Activated CD8-positive, alpha-beta T cell treated with anti-CD3 and anti-CD28 coated beads for 36 hours (primary cell): ENCODE data around the gene DYDC1. TPM values are rescaled to one million over a fixed set of nuclear protein-coding genes. Genes with fewer than 3 reads are reported as not detected.
"Not testable (repeated sequence)": the region's sequence is repeated elsewhere in the genome, so short reads cannot be mapped to it uniquely, and the experiment has no call there.

ENCODE experiments used
- ATAC-seq: fragments of 200-7000 bp; cut with Tn5 transposase; one replicate; pipeline ENCODE4 v1.10.0; 2021; ENCODE audit warnings: mild to moderate bottlenecking, moderate library complexity
- CTCF ChIA-PET: fragments of 350-600 bp; sonication (Branson Sonifier 250); formaldehyde crosslinking; loops from one replicate; lab custom pipeline; 2021; ENCODE audit warnings: antibody characterized with exemption; lab: Charles Lee
- POLR2A ChIA-PET: fragments of 350-600 bp; sonication (Branson Sonifier 250); formaldehyde crosslinking; loops from one replicate; lab custom pipeline; 2021; ENCODE audit warnings: antibody characterized with exemption; lab: Charles Lee
- DNase-seq: peaks from one replicate; pipeline ENCODE4 v3.0.0-alpha.2; 2020
- H3K27ac Mint-ChIP-seq: one replicate; pipeline ENCODE4 v1.8.0; 2021; ENCODE audit warnings: mild to moderate bottlenecking, mixed read lengths
- H3K27me3 Mint-ChIP-seq: one replicate; pipeline ENCODE4 v1.8.0; 2021; ENCODE audit warnings: mixed read lengths
- H3K36me3 Mint-ChIP-seq: one replicate; pipeline ENCODE4 v1.8.0; 2021; ENCODE audit warnings: low read depth, mixed read lengths
- H3K4me1 Mint-ChIP-seq: one replicate; pipeline ENCODE4 v1.8.0; 2021; ENCODE audit warnings: low read depth, mixed read lengths
- H3K4me3 Mint-ChIP-seq: one replicate; pipeline ENCODE4 v1.8.0; 2021; ENCODE audit warnings: mild to moderate bottlenecking, moderate library complexity, mixed read lengths
- H3K9me3 Mint-ChIP-seq: one replicate; pipeline ENCODE4 v1.8.0; 2021; ENCODE audit warnings: mixed read lengths
- intact Hi-C: fragments of 100-400 bp; cut with micrococcal nuclease; formaldehyde crosslinking; loops from one replicate; pipeline ENCODE4 v1.10.0; 2022
- total RNA-seq, 2 experiments: library from RNA; stranded (reverse); gene quantifications; one replicate each; pipeline ENCODE4 v1.2.3, GENCODE V29; 2021
- TF ChIP-seq, protein P1 (sequence below): fragments of 200-600 bp; IDR thresholded peaks from one replicate; pipeline ENCODE4 v1.8.0; 2022; ENCODE audit warnings: antibody characterized with exemption, mild to moderate bottlenecking

Gene DYDC1
- total RNA-seq, 2 experiments from 2014 or later, result not detected

GRCh38 chr10:80315391-80315790 lies 41.2 kb downstream of the DYDC1 start:
- no peak for ATAC-seq
- Mint-ChIP-seq H3K27me3 (no peaks in the 10 kb centered on the region), H3K9me3 (no peaks in the 10 kb centered on the region), H3K4me3 (no peak overlapping the region), H3K36me3 (no peaks in the 10 kb centered on the region), H3K27ac (no peak overlapping the region), H3K4me1 (peaks cover 4% of the 10 kb centered on the region)
- TF ChIP-seq, protein P1, sequence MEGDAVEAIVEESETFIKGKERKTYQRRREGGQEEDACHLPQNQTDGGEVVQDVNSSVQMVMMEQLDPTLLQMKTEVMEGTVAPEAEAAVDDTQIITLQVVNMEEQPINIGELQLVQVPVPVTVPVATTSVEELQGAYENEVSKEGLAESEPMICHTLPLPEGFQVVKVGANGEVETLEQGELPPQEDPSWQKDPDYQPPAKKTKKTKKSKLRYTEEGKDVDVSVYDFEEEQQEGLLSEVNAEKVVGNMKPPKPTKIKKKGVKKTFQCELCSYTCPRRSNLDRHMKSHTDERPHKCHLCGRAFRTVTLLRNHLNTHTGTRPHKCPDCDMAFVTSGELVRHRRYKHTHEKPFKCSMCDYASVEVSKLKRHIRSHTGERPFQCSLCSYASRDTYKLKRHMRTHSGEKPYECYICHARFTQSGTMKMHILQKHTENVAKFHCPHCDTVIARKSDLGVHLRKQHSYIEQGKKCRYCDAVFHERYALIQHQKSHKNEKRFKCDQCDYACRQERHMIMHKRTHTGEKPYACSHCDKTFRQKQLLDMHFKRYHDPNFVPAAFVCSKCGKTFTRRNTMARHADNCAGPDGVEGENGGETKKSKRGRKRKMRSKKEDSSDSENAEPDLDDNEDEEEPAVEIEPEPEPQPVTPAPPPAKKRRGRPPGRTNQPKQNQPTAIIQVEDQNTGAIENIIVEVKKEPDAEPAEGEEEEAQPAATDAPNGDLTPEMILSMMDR, result no peak
- POLR2A ChIA-PET, result no interaction called here
- intact Hi-C loops, result no loop called here
- DNase-seq, result no peak
- CTCF ChIA-PET, result no interaction called here

DNA sequence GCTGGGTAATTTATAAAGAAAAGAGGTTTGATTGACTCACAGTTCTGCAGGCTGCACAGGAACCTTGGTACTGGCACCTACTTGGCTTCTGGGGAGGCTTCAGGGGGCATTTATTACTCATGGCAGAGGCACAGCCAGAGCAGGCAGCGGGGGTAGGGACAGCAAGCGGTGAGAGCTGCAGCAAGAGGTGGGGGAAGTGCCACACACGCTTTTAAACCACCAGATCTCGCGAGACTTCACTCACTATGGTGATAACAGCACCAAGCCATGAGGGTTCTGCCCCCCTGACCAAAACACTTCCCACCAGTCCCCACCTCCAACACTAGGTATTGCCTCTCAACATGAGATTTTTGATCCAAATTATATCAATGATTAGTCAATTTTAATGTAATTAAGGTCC lies 43.0 kb downstream of the DYDC1 start:
- H3K36me3 Mint-ChIP-seq, result no peaks in the 10 kb centered on the region
- intact Hi-C loops, result no loop called here
- peaks cover 4% of the 10 kb centered on the region for H3K4me1 Mint-ChIP-seq
- no peak overlapping the region for H3K4me3 Mint-ChIP-seq
- no peak for ATAC-seq
- no peaks in the 10 kb centered on the region for H3K27me3 Mint-ChIP-seq
- no peaks in the 10 kb centered on the region for H3K9me3 Mint-ChIP-seq
- POLR2A ChIA-PET, result no interaction called here
- CTCF ChIA-PET, result no interaction called here
- no peak overlapping the region for H3K27ac Mint-ChIP-seq
- TF ChIP-seq, protein P1, result no peak
- DNase-seq, result no peak

GRCh38 chr10:80305989-80306388 lies 50.6 kb downstream of the DYDC1 start:
- ATAC-seq, POLR2A ChIA-PET: not testable (repeated sequence)

GRCh38 chr10:80296942-80297341 lies 59.6 kb downstream of the DYDC1 start:
- Mint-ChIP-seq H3K36me3 (peaks cover 2% of the 10 kb centered on the region), H3K27me3 (peaks cover 2% of the 10 kb centered on the region), H3K4me1 (no peaks in the 10 kb centered on the region), H3K27ac (no peak overlapping the region), H3K4me3 (no peak overlapping the region), H3K9me3 (peaks cover 17% of the 10 kb centered on the region)
- ChIA-PET CTCF (no interaction called here), POLR2A (no interaction called here)
- no peak for ATAC-seq
- DNase-seq, result no peak
- TF ChIP-seq, protein P1, result no peak
- intact Hi-C loops, result no loop called here

More at GRCh38 chr10:80305989-80306388, 50.6 kb downstream of the DYDC1 start:
- Mint-ChIP-seq H3K9me3 (peaks cover 12% of the 10 kb centered on the region), H3K27me3 (peaks cover 10% of the 10 kb centered on the region)
- H3K27ac Mint-ChIP-seq, H3K36me3 Mint-ChIP-seq, DNase-seq, intact Hi-C loops, H3K4me3 Mint-ChIP-seq, H3K4me1 Mint-ChIP-seq: not testable (repeated sequence)
- CTCF ChIA-PET, result interaction anchor here (0.9 kb wide), 1 partner anchor 45 kb away, joined by 3 read pairs; no protein-coding TSS in a partner anchor

DNA sequence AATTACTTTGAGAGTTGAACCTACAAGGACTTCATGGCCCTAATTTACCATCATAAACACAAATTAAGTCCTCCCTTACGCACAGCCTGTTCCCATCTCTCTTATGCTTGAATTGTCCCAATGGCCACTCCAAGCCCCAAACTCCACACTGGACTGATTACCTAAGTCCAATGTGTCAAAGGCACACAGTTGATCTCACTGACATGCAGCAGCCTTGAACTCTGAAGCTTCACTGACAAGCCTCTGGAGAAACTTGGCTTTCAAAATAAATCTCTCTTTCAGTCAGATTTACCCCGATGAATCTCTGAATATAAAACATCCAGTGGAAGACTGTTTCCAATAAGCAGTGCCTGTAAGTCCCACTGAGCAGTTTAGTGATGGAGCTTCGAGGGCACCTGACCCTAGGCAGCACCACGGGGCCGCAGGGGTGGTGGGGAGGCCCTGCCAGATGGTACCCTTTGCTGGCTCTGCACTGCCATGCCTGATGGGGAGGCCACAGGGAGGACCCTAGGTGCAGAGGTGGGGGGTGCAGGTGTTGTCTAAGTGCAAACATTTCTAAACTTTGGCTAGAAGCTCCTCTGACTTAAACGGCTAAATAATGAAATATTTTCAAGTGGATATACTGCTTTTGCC lies 63.8 kb downstream of the DYDC1 start:
- Mint-ChIP-seq H3K9me3 (peaks cover 6% of the 10 kb centered on the region), H3K4me1 (no peaks in the 10 kb centered on the region), H3K27me3 (peaks cover 6% of the 10 kb centered on the region), H3K4me3 (no peak overlapping the region), H3K36me3 (no peaks in the 10 kb centered on the region), H3K27ac (no peak overlapping the region)
- no peak for ATAC-seq
- DNase-seq, result no peak
- TF ChIP-seq, protein P1, result no peak
- POLR2A ChIA-PET, result no interaction called here
- intact Hi-C loops, result no loop called here
- CTCF ChIA-PET, result interaction anchor here (2.0 kb wide), 1 partner anchor 32 kb away, joined by 8 read pairs; no protein-coding TSS in a partner anchor
